CD4-positive, CD25-positive, alpha-beta regulatory T cell (primary cell): ENCODE measurements around the gene SEMA6D. TPM values are rescaled to one million over a fixed set of nuclear protein-coding genes. Genes with fewer than 3 reads are reported as not detected.

Experiments
- ATAC-seq, 2 donors: fragments of 150-1000 bp; cut with Tn5 transposase; one replicate each; pipeline ENCODE4 v1.10.0; 2021; ENCODE audit warnings: low read depth in 2 of 2, moderate number of reproducible peaks in 2 of 2, moderate library complexity in 1 of 2
- DNase-seq, 3 donors: peaks; one replicate each; pipeline versions ENCODE4 v3.0.0 to v3.0.0-alpha.2; 2012 to 2022; ENCODE audit warnings: mixed read lengths in 1 of 3
- H3K27ac ChIP-seq: one replicate; pipeline ENCODE4 v1.7.0; 2013; ENCODE audit warnings: mild to moderate bottlenecking, low read length; ENCODE audit not compliant: insufficient read depth, poor library complexity, severe bottlenecking
- H3K27me3 ChIP-seq: one replicate; pipeline ENCODE4 v1.7.0; 2013; ENCODE audit warnings: low read length; ENCODE audit not compliant: control insufficient read depth, insufficient read depth
- H3K36me3 ChIP-seq: one replicate; pipeline ENCODE4 v1.7.0; 2013; ENCODE audit warnings: mild to moderate bottlenecking, low read length, moderate library complexity; ENCODE audit not compliant: control insufficient read depth, insufficient read depth
- H3K4me1 ChIP-seq: 2 replicates; pipeline ENCODE4 v1.7.0; 2013; ENCODE audit warnings: mild to moderate bottlenecking, low read length; ENCODE audit not compliant: insufficient read depth, control insufficient read depth, poor library complexity, severe bottlenecking
- H3K4me3 ChIP-seq: one replicate; pipeline ENCODE4 v1.7.0; 2013; ENCODE audit warnings: low read depth, mild to moderate bottlenecking, low read length, moderate library complexity
- H3K9me3 ChIP-seq, 2 experiments: 1 replicate in 1 of 2; 2 replicates in 1 of 2; pipeline ENCODE4 v1.7.0; 2013; ENCODE audit warnings: low read length in 2 of 2, mild to moderate bottlenecking in 1 of 2, moderate library complexity in 1 of 2; ENCODE audit not compliant: control insufficient read depth in 2 of 2
- H3K27ac Mint-ChIP-seq, 3 donors: one replicate each; pipeline ENCODE4 v1.8.0; 2020 to 2022; ENCODE audit warnings: mild to moderate bottlenecking in 3 of 3, mixed read lengths in 3 of 3, moderate library complexity in 2 of 3
- H3K27me3 Mint-ChIP-seq: one replicate; pipeline ENCODE4 v1.8.0; 2022; ENCODE audit warnings: mild to moderate bottlenecking, mixed read lengths
- H3K36me3 Mint-ChIP-seq: one replicate; pipeline ENCODE4 v1.8.0; 2020; ENCODE audit warnings: mixed read lengths
- H3K4me1 Mint-ChIP-seq, 4 donors: one replicate each; pipeline ENCODE4 v1.8.0; 2020 to 2022; ENCODE audit warnings: mixed read lengths in 4 of 4, mild to moderate bottlenecking in 1 of 4
- H3K4me3 Mint-ChIP-seq, 4 donors: one replicate each; pipeline ENCODE4 v1.8.0; 2020 to 2022; ENCODE audit warnings: mild to moderate bottlenecking in 4 of 4, mixed read lengths in 4 of 4, moderate library complexity in 3 of 4
- H3K9me3 Mint-ChIP-seq, 7 donors: one replicate each; pipeline ENCODE4 v1.8.0; 2020 to 2022; ENCODE audit warnings: mixed read lengths in 7 of 7, mild to moderate bottlenecking in 3 of 7, moderate library complexity in 2 of 7
- polyA plus RNA-seq, 4 donors: library from polyadenylated mRNA; unstranded; fragments of 300-500 nt; fragmentation: Illumina TruSeq; gene quantifications; one replicate each; pipeline ENCODE4 v1.2.3, GENCODE V29; 2021
- total RNA-seq: library from RNA; stranded (reverse); gene quantifications from one replicate; pipeline ENCODE4 v1.2.3, GENCODE V29; 2022

The SEMA6D gene
- total RNA-seq = not detected
- not detected for polyA plus RNA-seq

GRCh38 chr15:47717036-47717612 lies at the start of gene SEMA6D:
SEMA6D (plus strand) TSS chr15:47717505; CDS start chr15:47759799, 42,294 bp downstream.
- Histone ChIP-seq H3K36me3 (no peaks in the 10 kb centered on the region), H3K9me3 (no peaks in the 10 kb centered on the region), H3K27me3 (peaks cover 14% of the 10 kb centered on the region), H3K27ac (no peak within 1 kb of the TSS), H3K4me1 (no peaks in the 10 kb centered on the region), H3K4me3 (no peak within 1 kb of the TSS)
- Mint-ChIP-seq H3K27ac (no peak within 1 kb of the TSS), H3K4me3 (no peak within 1 kb of the TSS), H3K9me3 (peaks cover 0 to 3% (median 0%) of the 10 kb centered on the region in 7 donors), H3K4me1 (no peaks in the 10 kb centered on the region), H3K36me3 (no peaks in the 10 kb centered on the region), H3K27me3 (peaks cover 42% of the 10 kb centered on the region)
- DNase-seq (no peak), ATAC-seq (no peak)

GRCh38 chr15:47669221-47669620 lies 48.1 kb upstream of the SEMA6D start:
- Histone ChIP-seq H3K27ac (no peak overlapping the region), H3K4me3 (no peak overlapping the region), H3K9me3 (no peaks in the 10 kb centered on the region), H3K36me3 (no peaks in the 10 kb centered on the region), H3K27me3 (no peaks in the 10 kb centered on the region), H3K4me1 (no peaks in the 10 kb centered on the region)
- Mint-ChIP-seq H3K27me3 (peaks cover 4% of the 10 kb centered on the region), H3K4me3 (no peak overlapping the region), H3K4me1 (no peaks in the 10 kb centered on the region), H3K27ac (no peak overlapping the region), H3K9me3 (peaks cover 0 to 9% (median 0%) of the 10 kb centered on the region in 7 donors), H3K36me3 (no peaks in the 10 kb centered on the region)
- DNase-seq = no peak
- ATAC-seq = no peak

- Mint-ChIP-seq H3K27me3 (peaks cover 4% of the 10 kb centered on the region), H3K4me1 (no peaks in the 10 kb centered on the region), H3K27ac (no peak overlapping the region), H3K36me3 (no peaks in the 10 kb centered on the region), H3K4me3 (no peak overlapping the region), H3K9me3 (peaks cover 0 to 11% (median 2%) of the 10 kb centered on the region in 7 donors)
- no peaks in the 10 kb centered on the region for H3K4me1 ChIP-seq
- DNase-seq = no peak
- H3K36me3 ChIP-seq = no peaks in the 10 kb centered on the region
- no peak for ATAC-seq
- no peaks in the 10 kb centered on the region for H3K27me3 ChIP-seq
- H3K4me3 ChIP-seq = no peak overlapping the region
- H3K9me3 ChIP-seq = no peaks in the 10 kb centered on the region
- no peak overlapping the region for H3K27ac ChIP-seq
Measured at GRCh38 chr15:47670365-47670764, 46.9 kb upstream of the SEMA6D start.

GRCh38 chr15:47673232-47673761 lies 44.0 kb upstream of the SEMA6D start:
- peaks cover 0 to 11% (median 1%) of the 10 kb centered on the region in 7 donors for H3K9me3 Mint-ChIP-seq
- ATAC-seq = no peak

GRCh38 chr15:47674586-47675232 lies 42.6 kb upstream of the SEMA6D start:
- no peaks in the 10 kb centered on the region for H3K4me1 Mint-ChIP-seq
- peaks cover 0 to 4% (median 0%) of the 10 kb centered on the region in 7 donors for H3K9me3 Mint-ChIP-seq

More at GRCh38 chr15:47673232-47673761, 44.0 kb upstream of the SEMA6D start:
- no peak overlapping the region for H3K4me3 ChIP-seq
- Mint-ChIP-seq H3K4me1 (no peaks in the 10 kb centered on the region), H3K36me3 (no peaks in the 10 kb centered on the region), H3K27me3 (peaks cover 4% of the 10 kb centered on the region), H3K27ac (peak overlapping the region in 1 of 3 donors; percentile 58), H3K4me3 (no peak overlapping the region)
- no peak for DNase-seq
- no peaks in the 10 kb centered on the region for H3K9me3 ChIP-seq
- no peaks in the 10 kb centered on the region for H3K36me3 ChIP-seq
- no peak overlapping the region for H3K27ac ChIP-seq
- H3K4me1 ChIP-seq = no peaks in the 10 kb centered on the region
- no peaks in the 10 kb centered on the region for H3K27me3 ChIP-seq

GRCh38 chr15:47675735-47676134 lies 41.6 kb upstream of the SEMA6D start:
- Histone ChIP-seq H3K4me3 (no peak overlapping the region), H3K4me1 (no peaks in the 10 kb centered on the region), H3K36me3 (no peaks in the 10 kb centered on the region), H3K9me3 (no peaks in the 10 kb centered on the region), H3K27me3 (no peaks in the 10 kb centered on the region), H3K27ac (no peak overlapping the region)
- Mint-ChIP-seq H3K4me3 (no peak overlapping the region), H3K27me3 (peaks cover 2% of the 10 kb centered on the region), H3K4me1 (no peaks in the 10 kb centered on the region), H3K27ac (no peak overlapping the region), H3K36me3 (no peaks in the 10 kb centered on the region), H3K9me3 (peaks cover 0 to 6% (median 0%) of the 10 kb centered on the region in 7 donors)
- ATAC-seq (no peak), DNase-seq (no peak)

More at GRCh38 chr15:47674586-47675232, 42.6 kb upstream of the SEMA6D start:
- H3K36me3 ChIP-seq = no peaks in the 10 kb centered on the region
- ATAC-seq (no peak), DNase-seq (no peak)
- H3K27me3 ChIP-seq = no peaks in the 10 kb centered on the region
- H3K36me3 Mint-ChIP-seq = no peaks in the 10 kb centered on the region
- H3K4me3 ChIP-seq = no peak overlapping the region
- no peaks in the 10 kb centered on the region for H3K9me3 ChIP-seq
- peaks cover 4% of the 10 kb centered on the region for H3K27me3 Mint-ChIP-seq
- no peak overlapping the region for H3K27ac Mint-ChIP-seq
- H3K4me1 ChIP-seq = no peaks in the 10 kb centered on the region
- no peak overlapping the region for H3K27ac ChIP-seq
- no peak overlapping the region for H3K4me3 Mint-ChIP-seq

- Mint-ChIP-seq H3K27ac (no peak overlapping the region), H3K9me3 (peaks cover 0 to 6% (median 3%) of the 10 kb centered on the region in 7 donors), H3K27me3 (no peaks in the 10 kb centered on the region), H3K4me1 (no peaks in the 10 kb centered on the region), H3K36me3 (no peaks in the 10 kb centered on the region), H3K4me3 (no peak overlapping the region)
- Histone ChIP-seq H3K4me1 (no peaks in the 10 kb centered on the region), H3K9me3 (no peaks in the 10 kb centered on the region), H3K4me3 (no peak overlapping the region), H3K36me3 (no peaks in the 10 kb centered on the region), H3K27me3 (no peaks in the 10 kb centered on the region), H3K27ac (no peak overlapping the region)
- no peak for ATAC-seq
- no peak for DNase-seq
Measured at GRCh38 chr15:47678040-47678439, 39.3 kb upstream of the SEMA6D start.
